ENCODE measurements around the gene ODAD4. TPM values are rescaled to one million over a fixed set of nuclear protein-coding genes. Genes with fewer than 3 reads are reported as not detected.

The ODAD4 gene
- total and polyA plus RNA-seq, 2 experiments from 2014 or later = 0.53 to 0.76 TPM

DNA sequence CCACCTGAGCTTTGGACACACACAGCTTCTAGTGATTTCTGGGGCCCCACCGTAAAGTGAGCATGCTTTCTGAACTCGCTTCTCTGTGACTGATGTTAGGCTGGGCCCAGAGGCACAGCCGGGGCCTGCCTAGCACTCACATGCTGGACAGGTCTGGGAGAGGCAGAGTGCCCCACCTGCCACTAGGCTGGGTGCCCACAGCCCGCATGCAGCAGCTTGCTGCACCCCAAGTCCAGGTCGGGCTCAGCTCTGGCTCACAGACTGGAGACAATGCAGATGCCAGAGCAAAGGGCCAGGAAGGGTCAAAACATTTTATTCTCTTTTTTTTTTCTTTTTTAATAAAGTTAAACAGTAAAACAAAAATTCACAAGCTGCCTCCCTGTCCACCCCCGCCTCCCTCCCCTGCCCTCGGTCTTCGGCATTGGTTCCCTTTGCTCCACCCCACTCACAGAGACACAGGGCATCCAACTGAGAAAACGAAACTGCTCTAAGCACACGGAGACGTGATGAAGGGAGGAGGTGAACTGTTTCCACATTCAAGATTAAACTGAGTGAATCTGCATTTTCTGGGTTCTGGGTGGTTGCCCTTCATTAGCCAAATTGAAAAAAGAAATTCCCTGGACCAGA is 45.8 kb downstream of the ODAD4 start:
- 95% methylated on average over 11 of the region's 11 CpGs for WGBS (ENCODE audit: low lambda C conversion rate, missing lambda C conversion rate)
- Histone ChIP-seq H3K79me2 (peaks cover 8% of the 10 kb centered on the region), H3K27me3 (no peaks in the 10 kb centered on the region), H3K9me3 (ENCODE audit: low read depth) (no peaks in the 10 kb centered on the region), H3K36me3 (replicated peaks; ENCODE audit: insufficient read depth, low read depth) (no peaks in the 10 kb centered on the region), H4K20me1 (ENCODE audit: insufficient read depth, poor library complexity, severe bottlenecking) (peaks cover 3% of the 10 kb centered on the region), H3K4me2 (no peak overlapping the region), H2AFZ (no peak overlapping the region), H3K4me3 (no peak overlapping the region), H3K9me2 (replicated peaks; ENCODE audit: insufficient read depth) (no peaks in the 10 kb centered on the region), H3K27ac (no peak overlapping the region), H3K4me1 (ENCODE audit: insufficient read depth) (no peaks in the 10 kb centered on the region)
- TF ChIP-seq EZH2 (IDR thresholded peaks at IDR 0.05; ENCODE audit: borderline replicate concordance) (no peak), EZH2phosphoT487 (IDR thresholded peaks at IDR 0.05; ENCODE audit: low read depth, severe bottlenecking, unreplicated experiment) (no peak)
- TF ChIP-seq, protein P1, sequence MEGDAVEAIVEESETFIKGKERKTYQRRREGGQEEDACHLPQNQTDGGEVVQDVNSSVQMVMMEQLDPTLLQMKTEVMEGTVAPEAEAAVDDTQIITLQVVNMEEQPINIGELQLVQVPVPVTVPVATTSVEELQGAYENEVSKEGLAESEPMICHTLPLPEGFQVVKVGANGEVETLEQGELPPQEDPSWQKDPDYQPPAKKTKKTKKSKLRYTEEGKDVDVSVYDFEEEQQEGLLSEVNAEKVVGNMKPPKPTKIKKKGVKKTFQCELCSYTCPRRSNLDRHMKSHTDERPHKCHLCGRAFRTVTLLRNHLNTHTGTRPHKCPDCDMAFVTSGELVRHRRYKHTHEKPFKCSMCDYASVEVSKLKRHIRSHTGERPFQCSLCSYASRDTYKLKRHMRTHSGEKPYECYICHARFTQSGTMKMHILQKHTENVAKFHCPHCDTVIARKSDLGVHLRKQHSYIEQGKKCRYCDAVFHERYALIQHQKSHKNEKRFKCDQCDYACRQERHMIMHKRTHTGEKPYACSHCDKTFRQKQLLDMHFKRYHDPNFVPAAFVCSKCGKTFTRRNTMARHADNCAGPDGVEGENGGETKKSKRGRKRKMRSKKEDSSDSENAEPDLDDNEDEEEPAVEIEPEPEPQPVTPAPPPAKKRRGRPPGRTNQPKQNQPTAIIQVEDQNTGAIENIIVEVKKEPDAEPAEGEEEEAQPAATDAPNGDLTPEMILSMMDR (IDR thresholded peaks at IDR 0.05; ENCODE audit: poor library complexity) = no peak
- no peak for DNase-seq (ENCODE audit: low spot score)

DNA sequence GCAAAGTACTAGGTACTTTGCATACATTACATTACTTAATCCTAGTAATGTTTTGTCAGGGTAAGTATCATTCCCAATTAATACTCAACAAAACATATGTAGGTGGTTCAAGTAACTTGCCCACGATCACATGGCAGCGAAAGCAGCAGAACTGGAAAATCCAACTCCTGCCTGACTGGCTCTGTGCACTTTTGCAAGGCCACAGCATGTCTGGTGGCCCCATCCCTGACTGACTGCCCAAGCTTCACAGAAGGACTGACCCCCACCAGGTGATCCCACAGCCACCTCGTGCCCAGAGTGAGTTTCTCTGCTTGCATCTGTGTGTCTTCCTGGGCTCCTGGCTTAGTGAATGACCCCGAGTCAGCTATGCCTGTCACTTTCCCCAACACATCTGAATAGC is 47.6 kb downstream of the ODAD4 start:
- Histone ChIP-seq H3K4me2 (no peak overlapping the region), H3K4me1 (ENCODE audit: insufficient read depth) (peaks cover 5% of the 10 kb centered on the region), H3K4me3 (no peak overlapping the region), H3K79me2 (no peaks in the 10 kb centered on the region), H3K36me3 (replicated peaks; ENCODE audit: insufficient read depth, low read depth) (no peaks in the 10 kb centered on the region), H3K27me3 (no peaks in the 10 kb centered on the region), H4K20me1 (ENCODE audit: insufficient read depth, poor library complexity, severe bottlenecking) (peaks cover 3% of the 10 kb centered on the region), H2AFZ (no peak overlapping the region), H3K27ac (no peak overlapping the region), H3K9me2 (replicated peaks; ENCODE audit: insufficient read depth) (no peaks in the 10 kb centered on the region), H3K9me3 (ENCODE audit: low read depth) (no peaks in the 10 kb centered on the region)
- no peak for DNase-seq (ENCODE audit: low spot score)
- TF ChIP-seq, protein P1 (IDR thresholded peaks at IDR 0.05; ENCODE audit: poor library complexity) = no peak
- TF ChIP-seq EZH2phosphoT487 (IDR thresholded peaks at IDR 0.05; ENCODE audit: low read depth, severe bottlenecking, unreplicated experiment) = no peak
- TF ChIP-seq EZH2 (IDR thresholded peaks at IDR 0.05; ENCODE audit: borderline replicate concordance) = no peak
- WGBS (ENCODE audit: low lambda C conversion rate, missing lambda C conversion rate) = 87% methylated on average over 4 of the region's 4 CpGs

DNA sequence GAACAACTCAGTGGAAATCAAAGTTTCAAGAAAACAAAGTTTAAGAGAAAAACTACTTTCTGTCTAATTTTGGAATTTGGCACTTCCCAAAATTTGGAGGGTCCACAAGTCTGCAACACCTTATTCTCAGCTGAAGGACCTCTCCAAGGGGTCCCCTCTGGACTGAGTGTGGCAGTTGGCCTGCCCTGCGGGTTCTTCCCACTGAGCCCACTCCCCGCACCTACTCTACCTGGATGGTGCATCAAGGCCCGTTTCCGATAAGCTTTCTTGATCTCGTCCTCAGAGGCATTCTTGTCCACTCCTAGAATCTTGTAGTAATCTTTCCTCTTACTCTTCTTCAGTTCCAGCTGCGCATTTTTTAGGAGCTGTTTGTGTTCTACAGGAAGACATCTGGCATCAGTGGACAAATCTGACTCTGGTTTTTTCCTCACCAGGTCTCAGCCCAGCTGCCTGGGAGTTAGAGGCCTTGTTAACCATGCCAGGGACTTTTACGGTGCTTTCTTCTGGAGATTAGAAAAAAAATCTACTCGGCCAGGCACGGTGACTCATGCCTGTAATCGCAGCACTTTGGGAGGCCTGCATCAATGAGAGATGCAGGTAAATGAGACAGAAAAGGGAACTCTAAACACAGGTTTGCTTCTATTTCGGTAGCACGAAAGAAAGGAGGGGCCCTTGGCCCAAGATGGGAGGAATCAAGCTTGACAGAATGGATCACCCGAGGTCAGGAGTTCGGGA is 51.8 kb downstream of the ODAD4 start:
- H2AFZ ChIP-seq = no peak overlapping the region
- H3K27me3 ChIP-seq = no peaks in the 10 kb centered on the region
- H3K4me3 ChIP-seq = no peak overlapping the region
- no peaks in the 10 kb centered on the region for H3K36me3 ChIP-seq (replicated peaks; ENCODE audit: insufficient read depth, low read depth)
- peaks cover 5% of the 10 kb centered on the region for H3K4me1 ChIP-seq (ENCODE audit: insufficient read depth)
- no peak overlapping the region for H3K4me2 ChIP-seq
- no peaks in the 10 kb centered on the region for H3K9me2 ChIP-seq (replicated peaks; ENCODE audit: insufficient read depth)
- no peaks in the 10 kb centered on the region for H3K79me2 ChIP-seq
- peak; percentile 48 for DNase-seq (ENCODE audit: low spot score)
- H3K9me3 ChIP-seq (ENCODE audit: low read depth) = no peaks in the 10 kb centered on the region
- no peaks in the 10 kb centered on the region for H4K20me1 ChIP-seq (ENCODE audit: insufficient read depth, poor library complexity, severe bottlenecking)
- WGBS (ENCODE audit: low lambda C conversion rate, missing lambda C conversion rate) = 65% methylated on average over 14 of the region's 14 CpGs
- H3K27ac ChIP-seq = peak overlapping the region; percentile 2
- no peak for TF ChIP-seq EZH2phosphoT487 (IDR thresholded peaks at IDR 0.05; ENCODE audit: low read depth, severe bottlenecking, unreplicated experiment)
- TF ChIP-seq, protein P1 (IDR thresholded peaks at IDR 0.05; ENCODE audit: poor library complexity) = no peak
